Epithelial cell of proximal tubule (primary cell): ENCODE data around the gene FTH1. TPM values are rescaled to one million over a fixed set of nuclear protein-coding genes. Genes with fewer than 3 reads are reported as not detected.
"Not testable (repeated sequence)": the region's sequence is repeated elsewhere in the genome, so short reads cannot be mapped to it uniquely, and the experiment has no call there.

Source experiments
- DNase-seq: peaks from one replicate; pipeline ENCODE4 v3.0.0-alpha.2; 2011; ENCODE audit warnings: low read depth
- H3K4me3 ChIP-seq: 2 replicates; pipeline ENCODE4 v1.5.1; 2011; ENCODE audit warnings: low read depth, mild to moderate bottlenecking, low read length
- CTCF ChIP-seq: conservative IDR thresholded peaks from 2 replicates; pipeline ENCODE4 v1.5.1; 2012; ENCODE audit warnings: low read depth, mild to moderate bottlenecking, low read length
- total RNA-seq: library from RNA; depleted of rRNA; stranded (reverse); fragments of >200 nt; gene quantifications from 2 replicates; pipeline ENCODE4 v1.2.3, GENCODE V29; 2015

FTH1 gene
- total RNA-seq, 1 donor from 2014 or later, result 789 TPM

GRCh38 chr11:61957021-61957770, 10.2 kb downstream of the FTH1 start:
- no peak overlapping the region for H3K4me3 ChIP-seq
- DNase-seq, result no peak
- TF ChIP-seq CTCF, result no peak

GRCh38 chr11:61956191-61957020, 11.0 kb downstream of the FTH1 start:
- DNase-seq, result no peak
- peak overlapping the region; percentile 49 for H3K4me3 ChIP-seq
- TF ChIP-seq CTCF, result no peak

DNA sequence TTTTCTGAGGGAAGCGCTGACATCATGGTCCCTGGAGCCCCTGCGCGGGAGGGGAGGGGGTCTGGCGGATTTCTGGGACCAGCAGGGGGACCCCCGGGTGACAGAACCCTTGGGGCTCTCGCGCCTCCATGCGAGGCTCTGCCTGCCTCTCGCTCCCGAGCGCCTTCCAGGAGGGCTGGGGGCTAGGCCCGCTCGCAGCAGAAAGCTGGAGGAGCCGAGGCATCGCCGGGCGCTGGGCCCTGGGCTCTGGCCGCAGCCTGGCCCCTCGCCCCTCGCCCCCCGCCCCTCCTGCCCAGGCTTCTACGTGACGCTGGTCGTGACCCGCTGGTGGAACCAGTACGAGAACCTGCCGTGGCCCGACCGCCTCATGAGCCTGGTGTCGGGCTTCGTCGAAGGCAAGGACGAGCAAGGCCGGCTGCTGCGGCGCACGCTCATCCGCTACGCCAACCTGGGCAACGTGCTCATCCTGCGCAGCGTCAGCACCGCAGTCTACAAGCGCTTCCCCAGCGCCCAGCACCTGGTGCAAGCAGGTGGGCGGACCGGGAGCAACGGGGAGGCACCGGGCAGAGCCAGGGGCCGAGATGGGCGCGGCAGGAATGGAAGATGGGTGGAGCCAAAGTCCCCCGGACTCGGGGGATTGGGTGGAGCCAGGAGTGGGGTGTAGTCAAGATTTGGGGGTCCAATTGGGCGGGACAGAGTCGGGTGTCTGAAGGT, 11.9 kb downstream of the FTH1 start:
- no peak for TF ChIP-seq CTCF
- no peak for DNase-seq
- H3K4me3 ChIP-seq, result peak overlapping the region; percentile 49

DNA sequence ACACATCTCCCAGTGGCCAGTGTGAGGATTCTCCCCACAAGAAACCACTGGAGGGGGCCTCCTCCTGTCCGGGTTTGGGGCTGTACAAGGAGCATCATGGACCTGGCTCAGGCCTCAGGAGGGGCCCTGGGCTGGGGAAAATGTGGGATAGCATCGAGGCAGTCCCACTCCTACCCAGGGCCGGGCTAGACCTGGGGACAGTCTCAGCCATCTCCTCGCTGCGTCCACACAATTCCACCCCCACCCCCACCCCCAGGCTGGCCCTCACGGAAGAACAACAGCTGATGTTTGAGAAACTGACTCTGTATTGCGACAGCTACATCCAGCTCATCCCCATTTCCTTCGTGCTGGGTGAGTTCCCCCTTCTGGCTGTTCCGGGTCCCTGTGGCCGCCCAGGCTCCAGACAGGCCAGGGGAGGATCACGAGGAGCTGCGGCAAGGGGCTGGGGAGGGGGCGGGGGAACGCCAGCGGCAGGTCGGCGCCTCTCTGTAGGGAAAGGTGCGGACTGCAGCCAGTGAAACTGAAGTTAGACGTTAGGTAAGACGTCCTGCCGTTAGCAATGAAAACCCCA, 12.5 kb downstream of the FTH1 start:
- no peak for DNase-seq
- H3K4me3 ChIP-seq, result peak overlapping the region; percentile 49
- TF ChIP-seq CTCF, result peak; percentile 26

- DNase-seq, result no peak
- TF ChIP-seq CTCF, result no peak
- H3K4me3 ChIP-seq, result no peak overlapping the region
Measured at GRCh38 chr11:61954106-61954850, 13.2 kb downstream of the FTH1 start.

GRCh38 chr11:61953632-61954031, 13.8 kb downstream of the FTH1 start:
- not testable (repeated sequence) for DNase-seq, H3K4me3 ChIP-seq

DNA sequence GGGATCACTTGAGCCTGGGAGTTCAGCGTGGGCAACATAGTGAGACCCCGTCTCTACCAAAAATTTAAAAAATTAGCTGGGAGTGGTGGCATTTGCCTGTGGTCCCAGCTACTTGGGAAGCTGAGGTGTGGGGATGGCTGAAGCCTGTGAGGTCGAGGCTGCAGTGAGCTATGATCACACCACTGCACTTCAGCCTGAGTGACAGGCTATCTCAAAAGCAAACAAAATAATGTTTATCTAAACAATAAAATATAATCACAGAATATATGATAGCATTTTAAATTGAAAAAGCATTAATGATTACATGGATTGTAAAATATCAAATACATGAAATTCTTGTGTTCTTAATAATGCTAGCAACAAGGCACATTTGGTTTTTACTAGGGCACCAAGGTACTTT, 14.6 kb downstream of the FTH1 start:
- no peak for TF ChIP-seq CTCF
- DNase-seq, result no peak
- H3K4me3 ChIP-seq, result no peak overlapping the region
